GM12878 (cell line): ENCODE data around the gene TNS4.

Source experiments
- CHD2 ChIP-seq: IDR thresholded peaks from 2 replicates; pipeline ENCODE4 v1.6.1; 2011; ENCODE audit warnings: low read depth, low read length, improper control_type of control experiment, borderline replicate concordance
- EZH2 ChIP-seq: IDR thresholded peaks from 2 replicates; pipeline ENCODE4 v1.6.1; 2012; ENCODE audit warnings: low read depth, mild to moderate bottlenecking, control low read depth, inconsistent platforms, low read length, borderline replicate concordance; ENCODE audit not compliant: control insufficient read depth
- GABPA ChIP-seq: IDR thresholded peaks from 2 replicates; pipeline ENCODE4 v1.6.1; 2014; ENCODE audit warnings: antibody characterized with exemption, low read depth, mild to moderate bottlenecking, inconsistent platforms
- JUND ChIP-seq: IDR thresholded peaks from 2 replicates; pipeline ENCODE4 v1.6.1; 2012; ENCODE audit warnings: low read depth, mild to moderate bottlenecking, low read length, improper control_type of control experiment, moderate library complexity
- NR2F1 ChIP-seq: fragments of 450-650 bp; conservative IDR thresholded peaks from 2 replicates; pipeline ENCODE4 v1.6.1; 2017; ENCODE audit warnings: mild to moderate bottlenecking
- SP1 ChIP-seq: IDR thresholded peaks from one replicate; pipeline ENCODE4 v1.6.1; 2011; ENCODE audit warnings: low read depth, low read length
- TF ChIP-seq, protein P1 (sequence below): IDR thresholded peaks from 2 replicates; pipeline ENCODE4 v1.6.1; 2011; ENCODE audit warnings: low read depth, low read length, improper control_type of control experiment, borderline replicate concordance
- TF ChIP-seq, protein P2 (sequence below): fragments of 450-650 bp; IDR thresholded peaks from 2 replicates; pipeline ENCODE4 v1.6.1; 2017; ENCODE audit warnings: mild to moderate bottlenecking
- TF ChIP-seq, protein P3 (sequence below), 3 experiments: IDR thresholded peaks in 2 of 3; conservative IDR thresholded peaks in 1 of 3; 2 replicates each; pipeline ENCODE4 v1.5.1; 2011; ENCODE audit warnings: low read depth in 3 of 3, low read length in 3 of 3, mild to moderate bottlenecking in 3 of 3, control low read depth in 2 of 3, moderate library complexity in 2 of 3, inconsistent platforms in 1 of 3, mixed read lengths in 1 of 3; ENCODE audit not compliant: control insufficient read depth in 2 of 3, insufficient read depth in 1 of 3; ENCODE audit errors: extremely low read depth in 1 of 3
- TF ChIP-seq, protein P4 (sequence below): fragments of 450-650 bp; IDR thresholded peaks from 2 replicates; pipeline ENCODE4 v1.6.1; 2017; ENCODE audit warnings: mild to moderate bottlenecking, moderate library complexity
- TF ChIP-seq, protein P5 (sequence below): fragments of 450-650 bp; IDR thresholded peaks from 2 replicates; pipeline ENCODE4 v1.6.1; 2017; ENCODE audit warnings: mild to moderate bottlenecking, low read depth, inconsistent platforms; ENCODE audit not compliant: poor library complexity, severe bottlenecking

DNA sequence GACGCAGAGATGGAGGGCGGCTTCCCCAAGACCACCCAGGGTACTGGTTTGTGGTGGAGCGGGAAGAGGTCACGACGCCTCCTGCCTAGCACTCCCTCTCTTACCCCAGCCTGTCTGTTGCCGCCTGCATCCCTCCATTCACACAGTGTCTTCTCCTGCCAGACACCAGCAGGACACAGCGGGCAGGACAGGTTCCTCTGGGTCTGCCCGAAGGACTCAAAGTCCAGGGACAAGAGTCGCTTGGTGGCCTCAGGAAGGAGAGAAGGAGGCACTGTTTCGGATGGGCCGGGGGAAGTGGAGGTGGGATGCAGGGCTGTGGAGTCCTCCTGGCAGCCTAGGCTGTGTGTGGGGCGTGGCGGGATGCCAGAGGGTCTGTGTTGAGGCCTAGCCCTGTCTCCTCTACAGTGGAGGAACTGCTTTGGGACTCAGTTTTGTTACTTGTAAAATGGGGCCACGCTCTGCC is 19.6 kb upstream of the TNS4 start:
- TF ChIP-seq SP1: no peak
- no peak for TF ChIP-seq NR2F1
- TF ChIP-seq, protein P1, sequence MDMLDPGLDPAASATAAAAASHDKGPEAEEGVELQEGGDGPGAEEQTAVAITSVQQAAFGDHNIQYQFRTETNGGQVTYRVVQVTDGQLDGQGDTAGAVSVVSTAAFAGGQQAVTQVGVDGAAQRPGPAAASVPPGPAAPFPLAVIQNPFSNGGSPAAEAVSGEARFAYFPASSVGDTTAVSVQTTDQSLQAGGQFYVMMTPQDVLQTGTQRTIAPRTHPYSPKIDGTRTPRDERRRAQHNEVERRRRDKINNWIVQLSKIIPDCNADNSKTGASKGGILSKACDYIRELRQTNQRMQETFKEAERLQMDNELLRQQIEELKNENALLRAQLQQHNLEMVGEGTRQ: no peak
- TF ChIP-seq, protein P2, sequence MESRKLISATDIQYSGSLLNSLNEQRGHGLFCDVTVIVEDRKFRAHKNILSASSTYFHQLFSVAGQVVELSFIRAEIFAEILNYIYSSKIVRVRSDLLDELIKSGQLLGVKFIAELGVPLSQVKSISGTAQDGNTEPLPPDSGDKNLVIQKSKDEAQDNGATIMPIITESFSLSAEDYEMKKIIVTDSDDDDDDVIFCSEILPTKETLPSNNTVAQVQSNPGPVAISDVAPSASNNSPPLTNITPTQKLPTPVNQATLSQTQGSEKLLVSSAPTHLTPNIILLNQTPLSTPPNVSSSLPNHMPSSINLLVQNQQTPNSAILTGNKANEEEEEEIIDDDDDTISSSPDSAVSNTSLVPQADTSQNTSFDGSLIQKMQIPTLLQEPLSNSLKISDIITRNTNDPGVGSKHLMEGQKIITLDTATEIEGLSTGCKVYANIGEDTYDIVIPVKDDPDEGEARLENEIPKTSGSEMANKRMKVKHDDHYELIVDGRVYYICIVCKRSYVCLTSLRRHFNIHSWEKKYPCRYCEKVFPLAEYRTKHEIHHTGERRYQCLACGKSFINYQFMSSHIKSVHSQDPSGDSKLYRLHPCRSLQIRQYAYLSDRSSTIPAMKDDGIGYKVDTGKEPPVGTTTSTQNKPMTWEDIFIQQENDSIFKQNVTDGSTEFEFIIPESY: no peak
- no peak for TF ChIP-seq JUND
- TF ChIP-seq, protein P3, sequence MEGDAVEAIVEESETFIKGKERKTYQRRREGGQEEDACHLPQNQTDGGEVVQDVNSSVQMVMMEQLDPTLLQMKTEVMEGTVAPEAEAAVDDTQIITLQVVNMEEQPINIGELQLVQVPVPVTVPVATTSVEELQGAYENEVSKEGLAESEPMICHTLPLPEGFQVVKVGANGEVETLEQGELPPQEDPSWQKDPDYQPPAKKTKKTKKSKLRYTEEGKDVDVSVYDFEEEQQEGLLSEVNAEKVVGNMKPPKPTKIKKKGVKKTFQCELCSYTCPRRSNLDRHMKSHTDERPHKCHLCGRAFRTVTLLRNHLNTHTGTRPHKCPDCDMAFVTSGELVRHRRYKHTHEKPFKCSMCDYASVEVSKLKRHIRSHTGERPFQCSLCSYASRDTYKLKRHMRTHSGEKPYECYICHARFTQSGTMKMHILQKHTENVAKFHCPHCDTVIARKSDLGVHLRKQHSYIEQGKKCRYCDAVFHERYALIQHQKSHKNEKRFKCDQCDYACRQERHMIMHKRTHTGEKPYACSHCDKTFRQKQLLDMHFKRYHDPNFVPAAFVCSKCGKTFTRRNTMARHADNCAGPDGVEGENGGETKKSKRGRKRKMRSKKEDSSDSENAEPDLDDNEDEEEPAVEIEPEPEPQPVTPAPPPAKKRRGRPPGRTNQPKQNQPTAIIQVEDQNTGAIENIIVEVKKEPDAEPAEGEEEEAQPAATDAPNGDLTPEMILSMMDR (IDR thresholded peaks at IDR 0.05 in 2 of 3, conservative IDR thresholded peaks at IDR 0.05 in 1 of 3; ENCODE audit: control insufficient read depth in 2 of 3, extremely low read depth in 1 of 3, insufficient read depth in 1 of 3, low read depth in 3 of 3, low read length in 3 of 3): no peak
- no peak for TF ChIP-seq CHD2
- TF ChIP-seq, protein P4, sequence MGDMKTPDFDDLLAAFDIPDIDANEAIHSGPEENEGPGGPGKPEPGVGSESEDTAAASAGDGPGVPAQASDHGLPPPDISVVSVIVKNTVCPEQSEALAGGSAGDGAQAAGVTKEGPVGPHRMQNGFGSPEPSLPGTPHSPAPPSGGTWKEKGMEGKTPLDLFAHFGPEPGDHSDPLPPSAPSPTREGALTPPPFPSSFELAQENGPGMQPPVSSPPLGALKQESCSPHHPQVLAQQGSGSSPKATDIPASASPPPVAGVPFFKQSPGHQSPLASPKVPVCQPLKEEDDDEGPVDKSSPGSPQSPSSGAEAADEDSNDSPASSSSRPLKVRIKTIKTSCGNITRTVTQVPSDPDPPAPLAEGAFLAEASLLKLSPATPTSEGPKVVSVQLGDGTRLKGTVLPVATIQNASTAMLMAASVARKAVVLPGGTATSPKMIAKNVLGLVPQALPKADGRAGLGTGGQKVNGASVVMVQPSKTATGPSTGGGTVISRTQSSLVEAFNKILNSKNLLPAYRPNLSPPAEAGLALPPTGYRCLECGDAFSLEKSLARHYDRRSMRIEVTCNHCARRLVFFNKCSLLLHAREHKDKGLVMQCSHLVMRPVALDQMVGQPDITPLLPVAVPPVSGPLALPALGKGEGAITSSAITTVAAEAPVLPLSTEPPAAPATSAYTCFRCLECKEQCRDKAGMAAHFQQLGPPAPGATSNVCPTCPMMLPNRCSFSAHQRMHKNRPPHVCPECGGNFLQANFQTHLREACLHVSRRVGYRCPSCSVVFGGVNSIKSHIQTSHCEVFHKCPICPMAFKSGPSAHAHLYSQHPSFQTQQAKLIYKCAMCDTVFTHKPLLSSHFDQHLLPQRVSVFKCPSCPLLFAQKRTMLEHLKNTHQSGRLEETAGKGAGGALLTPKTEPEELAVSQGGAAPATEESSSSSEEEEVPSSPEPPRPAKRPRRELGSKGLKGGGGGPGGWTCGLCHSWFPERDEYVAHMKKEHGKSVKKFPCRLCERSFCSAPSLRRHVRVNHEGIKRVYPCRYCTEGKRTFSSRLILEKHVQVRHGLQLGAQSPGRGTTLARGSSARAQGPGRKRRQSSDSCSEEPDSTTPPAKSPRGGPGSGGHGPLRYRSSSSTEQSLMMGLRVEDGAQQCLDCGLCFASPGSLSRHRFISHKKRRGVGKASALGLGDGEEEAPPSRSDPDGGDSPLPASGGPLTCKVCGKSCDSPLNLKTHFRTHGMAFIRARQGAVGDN: no peak
- TF ChIP-seq, protein P5, sequence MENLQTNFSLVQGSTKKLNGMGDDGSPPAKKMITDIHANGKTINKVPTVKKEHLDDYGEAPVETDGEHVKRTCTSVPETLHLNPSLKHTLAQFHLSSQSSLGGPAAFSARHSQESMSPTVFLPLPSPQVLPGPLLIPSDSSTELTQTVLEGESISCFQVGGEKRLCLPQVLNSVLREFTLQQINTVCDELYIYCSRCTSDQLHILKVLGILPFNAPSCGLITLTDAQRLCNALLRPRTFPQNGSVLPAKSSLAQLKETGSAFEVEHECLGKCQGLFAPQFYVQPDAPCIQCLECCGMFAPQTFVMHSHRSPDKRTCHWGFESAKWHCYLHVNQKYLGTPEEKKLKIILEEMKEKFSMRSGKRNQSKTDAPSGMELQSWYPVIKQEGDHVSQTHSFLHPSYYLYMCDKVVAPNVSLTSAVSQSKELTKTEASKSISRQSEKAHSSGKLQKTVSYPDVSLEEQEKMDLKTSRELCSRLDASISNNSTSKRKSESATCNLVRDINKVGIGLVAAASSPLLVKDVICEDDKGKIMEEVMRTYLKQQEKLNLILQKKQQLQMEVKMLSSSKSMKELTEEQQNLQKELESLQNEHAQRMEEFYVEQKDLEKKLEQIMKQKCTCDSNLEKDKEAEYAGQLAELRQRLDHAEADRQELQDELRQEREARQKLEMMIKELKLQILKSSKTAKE: no peak
- no peak for TF ChIP-seq EZH2
- no peak for TF ChIP-seq GABPA
